NB4 (cell line): ENCODE data around the gene CD300E.

Experiments
- MAX ChIP-seq: IDR thresholded peaks from 2 replicates; pipeline ENCODE4 v1.6.1; 2011; ENCODE audit warnings: low read depth, low read length
- POLR2A ChIP-seq: IDR thresholded peaks from 2 replicates; pipeline ENCODE4 v1.6.1; 2011; ENCODE audit warnings: mild to moderate bottlenecking; ENCODE audit not compliant: insufficient read length; ENCODE audit errors: extremely low read depth
- TF ChIP-seq, protein P1 (sequence below): IDR thresholded peaks from one replicate; pipeline ENCODE4 v1.5.1; 2012; ENCODE audit warnings: low read depth, low read length

- TF ChIP-seq, protein P1, sequence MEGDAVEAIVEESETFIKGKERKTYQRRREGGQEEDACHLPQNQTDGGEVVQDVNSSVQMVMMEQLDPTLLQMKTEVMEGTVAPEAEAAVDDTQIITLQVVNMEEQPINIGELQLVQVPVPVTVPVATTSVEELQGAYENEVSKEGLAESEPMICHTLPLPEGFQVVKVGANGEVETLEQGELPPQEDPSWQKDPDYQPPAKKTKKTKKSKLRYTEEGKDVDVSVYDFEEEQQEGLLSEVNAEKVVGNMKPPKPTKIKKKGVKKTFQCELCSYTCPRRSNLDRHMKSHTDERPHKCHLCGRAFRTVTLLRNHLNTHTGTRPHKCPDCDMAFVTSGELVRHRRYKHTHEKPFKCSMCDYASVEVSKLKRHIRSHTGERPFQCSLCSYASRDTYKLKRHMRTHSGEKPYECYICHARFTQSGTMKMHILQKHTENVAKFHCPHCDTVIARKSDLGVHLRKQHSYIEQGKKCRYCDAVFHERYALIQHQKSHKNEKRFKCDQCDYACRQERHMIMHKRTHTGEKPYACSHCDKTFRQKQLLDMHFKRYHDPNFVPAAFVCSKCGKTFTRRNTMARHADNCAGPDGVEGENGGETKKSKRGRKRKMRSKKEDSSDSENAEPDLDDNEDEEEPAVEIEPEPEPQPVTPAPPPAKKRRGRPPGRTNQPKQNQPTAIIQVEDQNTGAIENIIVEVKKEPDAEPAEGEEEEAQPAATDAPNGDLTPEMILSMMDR, result no peak
- no peak for TF ChIP-seq POLR2A
- TF ChIP-seq MAX, result no peak
Measured at GRCh38 chr17:74625661-74626060, 2.1 kb upstream of the CD300E start.
